OCI-LY7 (cell line): ENCODE measurements around the gene PLTP.

Source experiments
- EZH2phosphoT487 ChIP-seq: fragments of 200-600 bp; sonication (generic); IDR thresholded peaks from 2 replicates; pipeline ENCODE4 v1.6.1; 2018; ENCODE audit warnings: low read depth, borderline replicate concordance, mild to moderate bottlenecking, mixed run types, antibody characterized with exemption, low read length, moderate library complexity, mixed read lengths
- TF ChIP-seq, protein P1 (sequence below): fragments of 200-600 bp; sonication (generic); conservative IDR thresholded peaks from 2 replicates; pipeline ENCODE4 v1.5.1; 2014; ENCODE audit warnings: mild to moderate bottlenecking, antibody characterized with exemption, low read length, moderate library complexity, mixed read lengths

- TF ChIP-seq, protein P1, sequence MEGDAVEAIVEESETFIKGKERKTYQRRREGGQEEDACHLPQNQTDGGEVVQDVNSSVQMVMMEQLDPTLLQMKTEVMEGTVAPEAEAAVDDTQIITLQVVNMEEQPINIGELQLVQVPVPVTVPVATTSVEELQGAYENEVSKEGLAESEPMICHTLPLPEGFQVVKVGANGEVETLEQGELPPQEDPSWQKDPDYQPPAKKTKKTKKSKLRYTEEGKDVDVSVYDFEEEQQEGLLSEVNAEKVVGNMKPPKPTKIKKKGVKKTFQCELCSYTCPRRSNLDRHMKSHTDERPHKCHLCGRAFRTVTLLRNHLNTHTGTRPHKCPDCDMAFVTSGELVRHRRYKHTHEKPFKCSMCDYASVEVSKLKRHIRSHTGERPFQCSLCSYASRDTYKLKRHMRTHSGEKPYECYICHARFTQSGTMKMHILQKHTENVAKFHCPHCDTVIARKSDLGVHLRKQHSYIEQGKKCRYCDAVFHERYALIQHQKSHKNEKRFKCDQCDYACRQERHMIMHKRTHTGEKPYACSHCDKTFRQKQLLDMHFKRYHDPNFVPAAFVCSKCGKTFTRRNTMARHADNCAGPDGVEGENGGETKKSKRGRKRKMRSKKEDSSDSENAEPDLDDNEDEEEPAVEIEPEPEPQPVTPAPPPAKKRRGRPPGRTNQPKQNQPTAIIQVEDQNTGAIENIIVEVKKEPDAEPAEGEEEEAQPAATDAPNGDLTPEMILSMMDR: no peak
- TF ChIP-seq EZH2phosphoT487: no peak
Measured at GRCh38 chr20:45918182-45918737, 6.3 kb upstream of the PLTP start.
